Skeletal muscle satellite cell (primary cell): Measurements from ENCODE around the gene EPC1.

ENCODE experiments used
- H3K27me3 ChIP-seq: 2 replicates; pipeline ENCODE4 v1.7.0; 2013; ENCODE audit warnings: low read length; ENCODE audit not compliant: control insufficient read depth, insufficient read depth
- H3K36me3 ChIP-seq: 2 replicates; pipeline ENCODE4 v1.7.0; 2013; ENCODE audit warnings: mild to moderate bottlenecking, control low read depth, low read length; ENCODE audit not compliant: insufficient read depth
- H3K4me1 ChIP-seq: 2 replicates; pipeline ENCODE4 v1.7.0; 2013; ENCODE audit warnings: low read length; ENCODE audit not compliant: control insufficient read depth, insufficient read depth
- H3K4me2 ChIP-seq: 2 replicates; pipeline ENCODE4 v1.7.0; 2013; ENCODE audit warnings: mild to moderate bottlenecking, low read length
- H3K4me3 ChIP-seq: 2 replicates; pipeline ENCODE4 v1.7.0; 2013; ENCODE audit warnings: low read length
- H3K9ac ChIP-seq: 2 replicates; pipeline ENCODE4 v1.7.0; 2013; ENCODE audit warnings: mild to moderate bottlenecking, low read depth, low read length, moderate library complexity
- H3K9me3 ChIP-seq: replicated peaks from 2 replicates; pipeline ENCODE4 v1.7.0; 2013; ENCODE audit warnings: mild to moderate bottlenecking, control low read depth, low read length

The EPC1 gene

GRCh38 chr10:32308027-32308603, 38.8 kb downstream of the EPC1 start:
- no peak overlapping the region for H3K4me2 ChIP-seq
- no peaks in the 10 kb centered on the region for H3K4me1 ChIP-seq
- H3K9me3 ChIP-seq, result no peaks in the 10 kb centered on the region
- no peak overlapping the region for H3K9ac ChIP-seq
- H3K36me3 ChIP-seq, result peaks cover 28% of the 10 kb centered on the region
- no peaks in the 10 kb centered on the region for H3K27me3 ChIP-seq
- H3K4me3 ChIP-seq, result no peak overlapping the region

GRCh38 chr10:32307609-32308008, 39.3 kb downstream of the EPC1 start:
- Histone ChIP-seq H3K4me1 (no peaks in the 10 kb centered on the region), H3K27me3 (no peaks in the 10 kb centered on the region), H3K36me3 (peaks cover 33% of the 10 kb centered on the region), H3K4me3 (no peak overlapping the region), H3K4me2 (no peak overlapping the region), H3K9me3 (no peaks in the 10 kb centered on the region), H3K9ac (no peak overlapping the region)

GRCh38 chr10:32299354-32299980, 47.5 kb downstream of the EPC1 start:
- H3K9ac ChIP-seq, result no peak overlapping the region
- no peak overlapping the region for H3K4me3 ChIP-seq
- H3K4me1 ChIP-seq, result peaks cover 15% of the 10 kb centered on the region
- peaks cover 20% of the 10 kb centered on the region for H3K36me3 ChIP-seq
- no peak overlapping the region for H3K4me2 ChIP-seq
- H3K27me3 ChIP-seq, result no peaks in the 10 kb centered on the region
- no peaks in the 10 kb centered on the region for H3K9me3 ChIP-seq

DNA sequence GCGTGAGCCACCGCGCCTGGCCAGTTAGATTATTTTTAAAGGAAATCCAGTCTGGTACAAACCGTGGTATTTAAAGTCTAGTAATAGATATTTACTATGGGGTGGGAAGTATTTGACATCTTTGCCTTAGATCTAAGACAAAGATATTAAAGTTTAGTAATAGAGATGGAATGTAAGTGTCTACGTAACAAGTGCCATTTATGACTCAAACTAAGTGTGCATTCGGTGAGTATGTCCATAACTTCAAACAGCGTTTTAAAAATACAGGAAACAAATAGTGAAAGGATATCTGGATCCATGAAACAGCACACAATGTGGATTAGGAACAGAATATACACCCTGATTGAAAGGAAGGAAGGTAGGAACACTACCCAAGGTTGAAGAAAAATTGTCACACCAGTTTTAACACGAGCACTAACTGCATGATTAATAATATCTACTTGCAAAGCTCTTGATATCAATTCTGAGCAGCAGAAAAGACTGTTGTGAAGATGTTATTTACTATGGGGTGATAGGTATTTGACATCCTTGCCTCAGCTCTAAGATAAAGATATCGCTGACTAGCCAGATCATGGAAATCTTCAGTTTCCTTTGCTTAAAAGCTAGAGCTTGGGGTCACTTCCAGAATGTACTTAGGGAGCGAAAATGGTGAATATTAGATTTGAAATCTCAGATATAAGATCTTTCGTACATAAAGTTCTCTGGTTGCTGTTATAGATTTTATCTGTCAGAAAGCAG, 48.7 kb downstream of the EPC1 start:
- Histone ChIP-seq H3K4me2 (peak overlapping the region; percentile 62), H3K4me3 (no peak overlapping the region), H3K36me3 (peaks cover 14% of the 10 kb centered on the region), H3K4me1 (peaks cover 15% of the 10 kb centered on the region), H3K9me3 (no peaks in the 10 kb centered on the region), H3K9ac (peak overlapping the region; percentile 30), H3K27me3 (no peaks in the 10 kb centered on the region)

DNA sequence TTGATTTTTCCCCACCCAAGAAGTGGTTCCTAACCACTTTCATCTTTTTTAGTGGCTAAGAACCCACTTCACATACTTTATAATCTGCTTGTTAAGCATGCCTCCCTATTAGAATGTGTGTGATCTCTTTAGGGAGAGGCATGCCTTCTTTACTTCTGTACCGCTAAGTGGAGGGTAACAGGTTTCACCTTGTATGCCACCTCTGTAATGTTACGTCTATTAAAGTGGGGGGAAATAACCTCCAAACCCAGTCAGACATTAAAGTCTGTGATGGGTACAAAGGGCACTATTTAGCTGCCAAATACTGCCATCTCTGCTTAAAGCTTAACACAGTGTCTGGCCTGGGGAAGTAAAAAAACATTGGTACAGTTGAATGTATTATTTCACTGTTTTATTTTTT, 51.9 kb downstream of the EPC1 start:
- H3K9ac ChIP-seq, result no peak overlapping the region
- no peak overlapping the region for H3K4me3 ChIP-seq
- H3K27me3 ChIP-seq, result no peaks in the 10 kb centered on the region
- peaks cover 20% of the 10 kb centered on the region for H3K36me3 ChIP-seq
- no peak overlapping the region for H3K4me2 ChIP-seq
- no peaks in the 10 kb centered on the region for H3K9me3 ChIP-seq
- H3K4me1 ChIP-seq, result peaks cover 15% of the 10 kb centered on the region

- peaks cover 28% of the 10 kb centered on the region for H3K36me3 ChIP-seq
- H3K4me2 ChIP-seq, result no peak overlapping the region
- H3K9me3 ChIP-seq, result no peaks in the 10 kb centered on the region
- no peaks in the 10 kb centered on the region for H3K27me3 ChIP-seq
- H3K4me3 ChIP-seq, result no peak overlapping the region
- H3K9ac ChIP-seq, result no peak overlapping the region
- peaks cover 10% of the 10 kb centered on the region for H3K4me1 ChIP-seq
These were observed 53.4 kb downstream of the EPC1 start for GRCh38 chr10:32293581-32293980.

DNA sequence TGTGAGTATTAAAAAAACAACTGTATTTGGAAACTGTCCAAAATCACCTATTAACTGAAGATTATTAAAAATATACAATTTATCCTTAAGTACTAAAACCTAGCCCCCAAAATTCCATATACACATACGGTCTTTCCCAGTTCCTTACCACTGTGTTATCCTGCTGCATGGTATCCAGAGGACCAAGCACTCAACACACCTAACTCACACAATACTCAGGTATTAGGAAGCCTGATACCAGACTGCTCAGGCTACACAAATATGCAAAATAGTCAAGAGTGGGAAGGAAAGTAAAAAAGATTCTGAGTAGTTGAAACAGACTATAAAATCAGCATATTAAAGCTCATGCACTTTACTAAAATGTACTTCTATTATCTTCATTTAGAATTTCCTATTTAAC, 67.2 kb downstream of the EPC1 start:
- H3K4me1 ChIP-seq, result no peaks in the 10 kb centered on the region
- H3K9ac ChIP-seq, result no peak overlapping the region
- no peak overlapping the region for H3K4me3 ChIP-seq
- peaks cover 41% of the 10 kb centered on the region for H3K36me3 ChIP-seq
- no peaks in the 10 kb centered on the region for H3K27me3 ChIP-seq
- H3K9me3 ChIP-seq, result no peaks in the 10 kb centered on the region
- H3K4me2 ChIP-seq, result no peak overlapping the region

- Histone ChIP-seq H3K36me3 (peaks cover 75% of the 10 kb centered on the region), H3K4me2 (no peak overlapping the region), H3K4me3 (no peak overlapping the region), H3K27me3 (no peaks in the 10 kb centered on the region), H3K9me3 (no peaks in the 10 kb centered on the region), H3K4me1 (no peaks in the 10 kb centered on the region), H3K9ac (no peak overlapping the region)
These were observed 73.6 kb downstream of the EPC1 start for GRCh38 chr10:32273336-32273735.

DNA sequence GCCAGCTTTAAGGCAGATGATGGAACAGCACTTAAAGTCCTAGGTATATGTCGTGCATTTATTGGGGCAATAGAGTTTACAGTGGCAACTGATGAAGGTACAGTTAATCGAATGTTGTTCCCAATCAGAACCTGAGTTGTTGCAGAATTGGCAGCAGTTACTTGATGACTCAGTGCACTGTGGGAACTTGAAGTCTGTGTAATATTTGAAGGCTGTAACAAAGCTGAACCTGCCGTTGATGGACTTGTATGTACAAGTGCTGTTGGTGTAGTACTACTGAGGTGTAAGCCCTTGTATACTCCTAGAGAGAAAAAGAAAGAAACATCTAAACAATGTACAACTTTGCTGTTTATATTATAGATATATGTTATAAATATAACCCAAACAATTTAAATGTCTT, 75.3 kb downstream of the EPC1 start:
- Histone ChIP-seq H3K4me3 (no peak overlapping the region), H3K9ac (no peak overlapping the region), H3K4me1 (no peaks in the 10 kb centered on the region), H3K27me3 (no peaks in the 10 kb centered on the region), H3K4me2 (no peak overlapping the region), H3K9me3 (no peaks in the 10 kb centered on the region), H3K36me3 (peaks cover 79% of the 10 kb centered on the region)

DNA sequence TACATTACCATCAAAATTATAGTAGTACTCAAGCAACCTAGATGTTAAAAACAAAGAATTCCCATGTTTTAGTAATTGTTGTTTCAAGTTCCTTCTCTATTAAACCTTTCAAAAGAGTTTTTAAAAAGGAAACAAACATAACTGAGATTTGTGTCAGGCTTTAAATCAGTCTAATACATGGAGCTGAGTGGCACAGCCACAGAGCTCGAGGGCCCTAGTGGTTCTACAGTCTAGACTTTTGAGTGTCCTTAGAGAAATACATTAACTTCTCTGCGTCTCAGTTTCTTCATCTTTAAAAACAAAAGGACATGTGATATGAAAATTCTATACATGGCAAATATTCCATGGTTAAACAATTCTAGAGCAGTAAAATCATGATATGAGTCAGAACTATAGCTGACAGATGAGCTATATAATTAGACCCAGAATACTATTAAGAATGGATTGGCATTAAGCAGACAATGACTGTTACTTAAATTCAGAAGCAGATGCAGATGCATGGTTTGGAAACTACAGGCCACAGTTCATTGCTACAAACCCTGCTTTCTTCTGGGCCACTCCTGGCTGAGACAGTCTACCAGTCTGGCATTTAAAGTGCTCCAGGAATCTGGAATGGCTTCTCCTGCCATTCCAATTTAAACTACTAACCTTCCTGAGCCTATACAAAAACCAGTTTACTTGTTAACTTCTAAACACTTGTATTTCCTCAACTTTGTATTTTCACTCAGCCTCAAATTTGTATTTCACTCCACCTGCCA, 77.4 kb downstream of the EPC1 start:
- no peaks in the 10 kb centered on the region for H3K9me3 ChIP-seq
- no peak overlapping the region for H3K4me2 ChIP-seq
- no peak overlapping the region for H3K9ac ChIP-seq
- no peaks in the 10 kb centered on the region for H3K4me1 ChIP-seq
- no peaks in the 10 kb centered on the region for H3K27me3 ChIP-seq
- no peak overlapping the region for H3K4me3 ChIP-seq
- peaks cover 65% of the 10 kb centered on the region for H3K36me3 ChIP-seq

GRCh38 chr10:32268788-32269187, 78.2 kb downstream of the EPC1 start:
- Histone ChIP-seq H3K9me3 (no peaks in the 10 kb centered on the region), H3K27me3 (no peaks in the 10 kb centered on the region), H3K36me3 (peaks cover 58% of the 10 kb centered on the region), H3K4me1 (no peaks in the 10 kb centered on the region), H3K9ac (no peak overlapping the region), H3K4me3 (no peak overlapping the region), H3K4me2 (no peak overlapping the region)
